Pancreas (tissue), 10 donors: Measurements from ENCODE around the gene ZNF358. TPM values are rescaled to one million over a fixed set of nuclear protein-coding genes. Genes with fewer than 3 reads are reported as not detected.

ENCODE experiments used
- ATAC-seq, 4 donors: fragments of 200-7000 bp; cut with Tn5 transposase; one replicate each; pipeline versions ENCODE4 v1.8.0 to v1.9.1; 2020; ENCODE audit warnings: mild to moderate bottlenecking in 4 of 4, moderate library complexity in 4 of 4
- DNase-seq, 6 donors: peaks; one replicate each; pipeline ENCODE4 v3.0.0-alpha.2; 2020
- FAIRE-seq: peaks from 2 replicates; lab custom pipeline; 2012; peaks lifted over from hg19 to GRCh38; lab: Jason Lieb, UNC
- H3K27ac ChIP-seq, 4 donors: fragments of 200-600 bp; sonication (generic); 1 replicate in 3 of 4; 2 replicates in 1 of 4; pipeline versions ENCODE4 v1.5.0 to v1.8.0; 2020
- H3K27me3 ChIP-seq, 4 donors: fragments of 200-600 bp; one replicate each; pipeline ENCODE4 v1.8.0; 2021
- H3K36me3 ChIP-seq, 3 donors: fragments of 200-600 bp; sonication (generic) in 1 of 3; one replicate each; pipeline versions ENCODE4 v1.5.0 to v1.8.0; 2020 to 2021
- H3K4me1 ChIP-seq, 3 donors: fragments of 200-600 bp; one replicate each; pipeline ENCODE4 v1.8.0; 2021
- H3K4me3 ChIP-seq, 4 donors: fragments of 200-600 bp; sonication (generic) in 2 of 4; one replicate each; pipeline versions ENCODE4 v1.5.0 to v1.8.0; 2020 to 2021
- H3K9me3 ChIP-seq, 4 donors: fragments of 200-600 bp; one replicate each; pipeline ENCODE4 v1.8.0; 2021
- WGBS, 2 donors: extraction: QIAGEN DNeasy Blood & Tissue Kit; methylation state at CpG; one replicate each; pipeline ENCODE4 v1.1.7; 2013; 5-methylcytosine and 5-hydroxymethylcytosine counted together
- intact Hi-C, 3 donors: fragments of 100-400 bp; cut with DNase I; formaldehyde crosslinking; loops; one replicate each; pipeline versions ENCODE4 v1.11.1 to v1.14.2; 2022
- polyA plus RNA-seq, 2 donors: library from polyadenylated mRNA; stranded (reverse); fragments of 200-250 nt; gene quantifications; one replicate each; pipeline ENCODE4 v1.2.3, GENCODE V29; 2013
- total RNA-seq, 6 donors: library from RNA; stranded (reverse); fragmentation: NEBNext Ultra II Directional in 4 of 6; extraction: Animal tissue kit (Norgen Biotek cat#: 25700) in 4 of 6; gene quantifications; one replicate each; pipeline versions ENCODE4 v1.2.1 to v1.2.4, GENCODE V29; 2021 to 2023
- TF ChIP-seq, protein P1 (sequence below), 4 donors: fragments of 200-600 bp; sonication (generic) in 3 of 4; IDR thresholded peaks; one replicate each; pipeline versions ENCODE4 v1.5.0 to v1.8.0; 2021; ENCODE audit warnings: antibody characterized with exemption in 4 of 4
- donor health status: healthy with polysubstance abuse.
- donor health status: DM: no; HTN: no; CAD: no; lungs with moderate emphysema.
- donor health status: DM: no; HTN: no; CAD: no.
- donor health status: control.
- donor health status: control.
- donor health status: Bipolar disorder and iron deficiency.
- donor health status: DM: yes; HTN: yes; CAD: no.
- donor health status: DM: no; HTN: no; CAD: no.
- donor health status: DM: no; HTN: no; CAD: no.
- donor health status: DM: yes; HTN: yes; CAD: no.

Gene ZNF358
- total and polyA plus RNA-seq, 8 donors = 22.6 to 68.8 (median 24.2) TPM

GRCh38 chr19:7542556-7543348, 26.8 kb downstream of the ZNF358 start:
- Histone ChIP-seq H3K4me3 (no peak overlapping the region), H3K4me1 (no peaks in the 10 kb centered on the region), H3K9me3 (no peaks in the 10 kb centered on the region), H3K27me3 (no peaks in the 10 kb centered on the region), H3K27ac (peak overlapping the region in 1 of 4 donors; percentile 44), H3K36me3 (peaks cover 0 to 17% (median 5%) of the 10 kb centered on the region in 3 donors)
- TF ChIP-seq, protein P1, sequence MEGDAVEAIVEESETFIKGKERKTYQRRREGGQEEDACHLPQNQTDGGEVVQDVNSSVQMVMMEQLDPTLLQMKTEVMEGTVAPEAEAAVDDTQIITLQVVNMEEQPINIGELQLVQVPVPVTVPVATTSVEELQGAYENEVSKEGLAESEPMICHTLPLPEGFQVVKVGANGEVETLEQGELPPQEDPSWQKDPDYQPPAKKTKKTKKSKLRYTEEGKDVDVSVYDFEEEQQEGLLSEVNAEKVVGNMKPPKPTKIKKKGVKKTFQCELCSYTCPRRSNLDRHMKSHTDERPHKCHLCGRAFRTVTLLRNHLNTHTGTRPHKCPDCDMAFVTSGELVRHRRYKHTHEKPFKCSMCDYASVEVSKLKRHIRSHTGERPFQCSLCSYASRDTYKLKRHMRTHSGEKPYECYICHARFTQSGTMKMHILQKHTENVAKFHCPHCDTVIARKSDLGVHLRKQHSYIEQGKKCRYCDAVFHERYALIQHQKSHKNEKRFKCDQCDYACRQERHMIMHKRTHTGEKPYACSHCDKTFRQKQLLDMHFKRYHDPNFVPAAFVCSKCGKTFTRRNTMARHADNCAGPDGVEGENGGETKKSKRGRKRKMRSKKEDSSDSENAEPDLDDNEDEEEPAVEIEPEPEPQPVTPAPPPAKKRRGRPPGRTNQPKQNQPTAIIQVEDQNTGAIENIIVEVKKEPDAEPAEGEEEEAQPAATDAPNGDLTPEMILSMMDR (IDR thresholded peaks at IDR 0.05) = no peak
- WGBS, 2 donors = 92 to 96% methylated on average over 22 to 24 of the region's 24 CpGs
- DNase-seq (peak in 1 of 6 donors; percentile 30), ATAC-seq (no peak), FAIRE-seq (no peak)
- intact Hi-C loops = loop anchor here in 1 of 3 donors (10.0 kb wide), 1 partner anchor 178 kb away; no protein-coding TSS in a partner anchor

- Histone ChIP-seq H3K27me3 (no peaks in the 10 kb centered on the region), H3K36me3 (peaks cover 0 to 17% (median 5%) of the 10 kb centered on the region in 3 donors), H3K9me3 (no peaks in the 10 kb centered on the region), H3K4me3 (no peak overlapping the region), H3K4me1 (no peaks in the 10 kb centered on the region), H3K27ac (peak overlapping the region in 2 of 4 donors; percentile 28 to 54)
- WGBS, 2 donors = 84 to 85% methylated on average over 3 of the region's 3 CpGs
- no peak for FAIRE-seq
- no peak for DNase-seq
- TF ChIP-seq, protein P1 (IDR thresholded peaks at IDR 0.05) = no peak
- ATAC-seq = peak in 2 of 4 donors; percentile 33 to 53
- intact Hi-C loops = loop anchor here in 1 of 3 donors (10.0 kb wide), 1 partner anchor 180 kb away; no protein-coding TSS in a partner anchor
Measured at GRCh38 chr19:7544626-7545025, 28.7 kb downstream of the ZNF358 start.

- H3K27ac ChIP-seq = no peak overlapping the region
- ATAC-seq (peak in 1 of 4 donors; percentile 29), FAIRE-seq (no peak), DNase-seq (no peak)
- 89 to 92% methylated on average over 8 of the region's 8 CpGs for WGBS, 2 donors
- H3K36me3 ChIP-seq = peaks cover 0 to 14% (median 5%) of the 10 kb centered on the region in 3 donors
- no peaks in the 10 kb centered on the region for H3K27me3 ChIP-seq
- TF ChIP-seq, protein P1 (IDR thresholded peaks at IDR 0.05) = no peak
- H3K4me3 ChIP-seq = no peak overlapping the region
- intact Hi-C loops = loop anchor here in 1 of 3 donors (10.0 kb wide), 1 partner anchor 180 kb away; no protein-coding TSS in a partner anchor
- no peaks in the 10 kb centered on the region for H3K9me3 ChIP-seq
- H3K4me1 ChIP-seq = no peaks in the 10 kb centered on the region
Measured at GRCh38 chr19:7545300-7545699, 29.4 kb downstream of the ZNF358 start.

DNA sequence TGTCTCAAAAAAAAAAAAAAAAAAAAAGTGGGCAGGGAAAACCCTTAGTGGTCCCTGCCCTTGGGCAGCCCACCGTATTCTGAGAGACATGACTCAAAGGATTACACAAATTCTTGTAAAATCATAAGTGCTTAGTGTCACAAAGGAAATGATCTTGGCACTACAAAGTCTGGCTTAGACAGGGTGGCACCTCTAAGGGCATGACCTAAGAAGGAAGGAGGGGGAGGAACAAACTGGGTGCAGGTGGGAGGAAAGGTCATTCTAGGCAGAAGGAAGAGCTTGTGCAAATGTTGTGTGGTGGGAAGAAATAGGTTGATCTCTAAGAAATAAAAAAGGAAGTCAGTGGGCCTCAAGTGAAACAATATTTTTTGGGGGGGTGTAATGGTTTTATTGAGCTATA, 30.0 kb downstream of the ZNF358 start:
- TF ChIP-seq, protein P1 (IDR thresholded peaks at IDR 0.05) = no peak
- Histone ChIP-seq H3K27me3 (no peaks in the 10 kb centered on the region), H3K9me3 (no peaks in the 10 kb centered on the region), H3K4me1 (no peaks in the 10 kb centered on the region), H3K4me3 (no peak overlapping the region), H3K27ac (no peak overlapping the region), H3K36me3 (peaks cover 0 to 8% (median 5%) of the 10 kb centered on the region in 3 donors)
- ATAC-seq (no peak), DNase-seq (no peak), FAIRE-seq (no peak)
- intact Hi-C loops = loop anchor here in 1 of 3 donors (10.0 kb wide), 1 partner anchor 181 kb away; no protein-coding TSS in a partner anchor
- 91 to 100% methylated on average over 1 of the region's 1 CpG for WGBS, 2 donors
